HG03571 (cell line): Measurements from ENCODE around the gene DOK4.

ENCODE experiments used
- ATAC-seq: cut with Tn5 transposase; IDR thresholded peaks from one replicate; pipeline ENCODE4 v1.9.1; 2021; ENCODE audit not compliant: unreplicated experiment

Gene DOK4

GRCh38 chr16:57519796-57520360 lies 33.6 kb upstream of the DOK4 start:
- ATAC-seq, result no peak

GRCh38 chr16:57518922-57519321 lies 32.6 kb upstream of the DOK4 start:
- no peak for ATAC-seq

- ATAC-seq, result no peak
Measured at GRCh38 chr16:57518520-57518919, 32.2 kb upstream of the DOK4 start.

- no peak for ATAC-seq
Measured at GRCh38 chr16:57517397-57518367, 31.4 kb upstream of the DOK4 start.

GRCh38 chr16:57516773-57517172 lies 30.5 kb upstream of the DOK4 start:
- ATAC-seq, result no peak

GRCh38 chr16:57516176-57516725 lies 30.0 kb upstream of the DOK4 start:
- no peak for ATAC-seq

- ATAC-seq, result no peak
Measured at GRCh38 chr16:57514791-57515600, 28.7 kb upstream of the DOK4 start.

- ATAC-seq, result no peak
Measured at GRCh38 chr16:57514371-57514770, 28.1 kb upstream of the DOK4 start.

- ATAC-seq, result no peak
Measured at GRCh38 chr16:57513371-57514102, 27.2 kb upstream of the DOK4 start.

GRCh38 chr16:57512296-57513001 lies 26.2 kb upstream of the DOK4 start:
- no peak for ATAC-seq

- ATAC-seq, result no peak
Measured at GRCh38 chr16:57510016-57510871, 24.0 kb upstream of the DOK4 start.

GRCh38 chr16:57509231-57509923 lies 23.1 kb upstream of the DOK4 start:
- no peak for ATAC-seq

- ATAC-seq, result no peak
Measured at GRCh38 chr16:57508035-57508425, 21.7 kb upstream of the DOK4 start.

GRCh38 chr16:57507136-57508034 lies 21.1 kb upstream of the DOK4 start:
- ATAC-seq, result no peak

GRCh38 chr16:57505169-57505568 lies 18.9 kb upstream of the DOK4 start:
- ATAC-seq, result no peak

GRCh38 chr16:57504491-57504890 lies 18.2 kb upstream of the DOK4 start:
- ATAC-seq, result no peak

- no peak for ATAC-seq
Measured at GRCh38 chr16:57504001-57504400, 17.7 kb upstream of the DOK4 start.
